DND-41 (cell line): ENCODE results near the gene KIFC3.
"Not testable (repeated sequence)": the region's sequence is repeated elsewhere in the genome, so short reads cannot be mapped to it uniquely, and the experiment has no call there.

Source experiments
- ATAC-seq: fragments of 200-7000 bp; cut with Tn5 transposase; 3 replicates; pipeline ENCODE4 v1.9.1; 2021; ENCODE audit warnings: low read depth; ENCODE audit not compliant: insufficient read depth
- DNase-seq: peaks from one replicate; pipeline ENCODE4 v3.0.0-alpha.2; 2020
- H2AFZ ChIP-seq: 2 replicates; pipeline ENCODE4 v1.6.0; 2012; ENCODE audit warnings: low read depth, low read length
- H3K27ac ChIP-seq: 2 replicates; pipeline ENCODE4 v1.5.1; 2012; ENCODE audit warnings: low read length, inconsistent platforms
- H3K27me3 ChIP-seq: fragments of 200-600 bp; sonication (generic); 2 replicates; pipeline ENCODE4 v1.6.0; 2012; ENCODE audit warnings: low read length, mild to moderate bottlenecking, inconsistent platforms; ENCODE audit not compliant: insufficient read depth, poor library complexity
- H3K36me3 ChIP-seq: 2 replicates; pipeline ENCODE4 v1.5.1; 2012; ENCODE audit warnings: low read length, inconsistent platforms; ENCODE audit not compliant: insufficient read depth
- H3K4me1 ChIP-seq: 2 replicates; pipeline ENCODE4 v1.5.1; 2012; ENCODE audit warnings: mild to moderate bottlenecking, low read length; ENCODE audit not compliant: insufficient read depth
- H3K4me2 ChIP-seq: 2 replicates; pipeline ENCODE4 v1.6.0; 2012; ENCODE audit warnings: mild to moderate bottlenecking, moderate library complexity, low read length, inconsistent platforms; ENCODE audit not compliant: insufficient read depth
- H3K4me3 ChIP-seq, 2 experiments: fragments of 200-600 bp in 1 of 2; shearing (Covaris generic) in 1 of 2; 2 replicates each; pipeline ENCODE4 v1.5.1; 2012 to 2016; ENCODE audit warnings: inconsistent platforms in 2 of 2, low read length in 2 of 2, mild to moderate bottlenecking in 2 of 2, low read depth in 1 of 2, moderate library complexity in 1 of 2
- H3K79me2 ChIP-seq: 2 replicates; pipeline ENCODE4 v1.6.0; 2012; ENCODE audit warnings: low read length, inconsistent platforms; ENCODE audit not compliant: insufficient read depth
- H3K9ac ChIP-seq: 2 replicates; pipeline ENCODE4 v1.6.0; 2012; ENCODE audit warnings: low read depth, mild to moderate bottlenecking, inconsistent platforms, low read length, moderate library complexity
- H3K9me3 ChIP-seq: 2 replicates; pipeline ENCODE4 v1.5.1; 2012; ENCODE audit warnings: low read length, moderate library complexity, mild to moderate bottlenecking, inconsistent platforms; ENCODE audit not compliant: insufficient read depth, severe bottlenecking
- H4K20me1 ChIP-seq: 2 replicates; pipeline ENCODE4 v1.6.0; 2012; ENCODE audit warnings: low read length; ENCODE audit not compliant: insufficient read depth
- CTCF ChIP-seq: IDR thresholded peaks from 2 replicates; pipeline ENCODE4 v1.5.1; 2012; ENCODE audit warnings: borderline replicate concordance, low read length, moderate library complexity, mild to moderate bottlenecking; ENCODE audit not compliant: poor library complexity, severe bottlenecking; ENCODE audit errors: extremely low read depth
- EZH2 ChIP-seq: IDR thresholded peaks from 3 replicates; pipeline ENCODE4 v1.6.1; 2012; ENCODE audit warnings: borderline replicate concordance, low read depth, mild to moderate bottlenecking, moderate library complexity, low read length, inconsistent platforms; ENCODE audit not compliant: severe bottlenecking

Gene KIFC3

GRCh38 chr16:57798267-57798810 is 4.0 kb downstream of the KIFC3 start:
- no peak for DNase-seq
- Histone ChIP-seq H3K9ac (no peak overlapping the region), H3K36me3 (no peaks in the 10 kb centered on the region), H3K4me3 (no peak overlapping the region), H2AFZ (no peak overlapping the region), H3K27me3 (no peaks in the 10 kb centered on the region), H4K20me1 (no peaks in the 10 kb centered on the region), H3K4me2 (no peak overlapping the region), H3K9me3 (no peaks in the 10 kb centered on the region), H3K27ac (no peak overlapping the region), H3K4me1 (peaks cover 16% of the 10 kb centered on the region), H3K79me2 (no peaks in the 10 kb centered on the region)
- no peak for TF ChIP-seq EZH2
- no peak for TF ChIP-seq CTCF
- no peak for ATAC-seq

- ATAC-seq (no peak), DNase-seq (no peak)
- no peaks in the 10 kb centered on the region for H3K36me3 ChIP-seq
- no peaks in the 10 kb centered on the region for H3K27me3 ChIP-seq
- H3K79me2 ChIP-seq, result no peaks in the 10 kb centered on the region
- no peak overlapping the region for H2AFZ ChIP-seq
- no peak overlapping the region for H3K4me3 ChIP-seq
- peaks cover 16% of the 10 kb centered on the region for H3K4me1 ChIP-seq
- no peaks in the 10 kb centered on the region for H3K9me3 ChIP-seq
- no peaks in the 10 kb centered on the region for H4K20me1 ChIP-seq
- H3K9ac ChIP-seq, result no peak overlapping the region
- H3K27ac ChIP-seq, result no peak overlapping the region
- TF ChIP-seq CTCF (no peak), EZH2 (no peak)
- no peak overlapping the region for H3K4me2 ChIP-seq
Observed at GRCh38 chr16:57797526-57798266, 4.6 kb downstream of the KIFC3 start.

- Histone ChIP-seq H3K27me3 (no peaks in the 10 kb centered on the region), H3K36me3 (no peaks in the 10 kb centered on the region), H3K9me3 (no peaks in the 10 kb centered on the region), H4K20me1 (no peaks in the 10 kb centered on the region), H3K4me2 (no peak overlapping the region), H3K9ac (no peak overlapping the region), H3K27ac (no peak overlapping the region), H3K79me2 (no peaks in the 10 kb centered on the region), H2AFZ (no peak overlapping the region), H3K4me1 (peaks cover 16% of the 10 kb centered on the region), H3K4me3 (no peak overlapping the region)
- no peak for ATAC-seq
- no peak for DNase-seq
- TF ChIP-seq EZH2, result no peak
- no peak for TF ChIP-seq CTCF
Observed at GRCh38 chr16:57797216-57797525, 5.1 kb downstream of the KIFC3 start.

- H3K4me3 ChIP-seq, H4K20me1 ChIP-seq, DNase-seq, H3K27me3 ChIP-seq, H3K9ac ChIP-seq, H3K4me2 ChIP-seq, ATAC-seq, H2AFZ ChIP-seq, H3K36me3 ChIP-seq, H3K9me3 ChIP-seq, H3K79me2 ChIP-seq, H3K27ac ChIP-seq: not testable (repeated sequence)
- peaks cover 16% of the 10 kb centered on the region for H3K4me1 ChIP-seq
Observed at GRCh38 chr16:57796014-57796413, 6.3 kb downstream of the KIFC3 start.
